Tongue (tissue), 2 donors: ENCODE results near the gene SLC39A9. TPM values are rescaled to one million over a fixed set of nuclear protein-coding genes. Genes with fewer than 3 reads are reported as not detected.
"Not testable (repeated sequence)": the region's sequence is repeated elsewhere in the genome, so short reads cannot be mapped to it uniquely, and the experiment has no call there.

Source experiments
- DNase-seq: peaks from one replicate; pipeline ENCODE4 v3.0.0-alpha.2; 2015
- total RNA-seq: library from RNA; depleted of rRNA; stranded (reverse); fragments of >200 nt; gene quantifications from one replicate; pipeline ENCODE4 v1.2.3, GENCODE V29; 2014

Gene SLC39A9
- total RNA-seq, 1 donor from 2014 or later, result 56.3 TPM

GRCh38 chr14:69478055-69478454 is 79.6 kb downstream of the SLC39A9 start:
- not testable (repeated sequence) for DNase-seq

GRCh38 chr14:69479696-69480095 is 81.2 kb downstream of the SLC39A9 start:
- DNase-seq, result no peak

GRCh38 chr14:69480136-69480535 is 81.6 kb downstream of the SLC39A9 start:
- DNase-seq, result no peak

- no peak for DNase-seq
Observed at GRCh38 chr14:69481815-69482568, 83.5 kb downstream of the SLC39A9 start.

GRCh38 chr14:69483765-69484443 is 85.4 kb downstream of the SLC39A9 start:
- DNase-seq, result peak; percentile 72

GRCh38 chr14:69484444-69485314 is 86.2 kb downstream of the SLC39A9 start, which contains the start of gene PLEKHD1:
TSS of gene PLEKHD1 (plus strand) at chr14:69484728. CDS start at chr14:69484966, 238 bp downstream.
- DNase-seq, result no peak

- no peak for DNase-seq
Observed at GRCh38 chr14:69485315-69485660, 86.8 kb downstream of the SLC39A9 start.

GRCh38 chr14:69485701-69486100 is 87.2 kb downstream of the SLC39A9 start:
- no peak for DNase-seq

- DNase-seq, result no peak
Observed at GRCh38 chr14:69487226-69487625, 88.7 kb downstream of the SLC39A9 start.

- no peak for DNase-seq
Observed at GRCh38 chr14:69487771-69488170, 89.3 kb downstream of the SLC39A9 start.

GRCh38 chr14:69489495-69489894 is 91.0 kb downstream of the SLC39A9 start:
- DNase-seq, result no peak

GRCh38 chr14:69490219-69490918 is 91.9 kb downstream of the SLC39A9 start:
- DNase-seq, result no peak

GRCh38 chr14:69491193-69491592 is 92.7 kb downstream of the SLC39A9 start:
- DNase-seq, result no peak

GRCh38 chr14:69493038-69493437 is 94.5 kb downstream of the SLC39A9 start:
- DNase-seq, result no peak

- peak; percentile 22 for DNase-seq
Observed at GRCh38 chr14:69493791-69494190, 95.3 kb downstream of the SLC39A9 start.

- no peak for DNase-seq
Observed at GRCh38 chr14:69495341-69495921, 96.9 kb downstream of the SLC39A9 start.

GRCh38 chr14:69497866-69498265 is 99.4 kb downstream of the SLC39A9 start:
- DNase-seq, result not testable (repeated sequence)

- DNase-seq, result peak; percentile 41
Observed at GRCh38 chr14:69498286-69498685, 99.8 kb downstream of the SLC39A9 start.

- DNase-seq, result no peak
Observed at GRCh38 chr14:69499436-69499835, 100.9 kb downstream of the SLC39A9 start.

GRCh38 chr14:69500096-69500495 is 101.6 kb downstream of the SLC39A9 start:
- DNase-seq, result no peak

- no peak for DNase-seq
Observed at GRCh38 chr14:69500736-69501135, 102.2 kb downstream of the SLC39A9 start.

GRCh38 chr14:69501423-69501838 is 102.9 kb downstream of the SLC39A9 start:
- peak; percentile 84 for DNase-seq
